HG03095 (cell line): ENCODE data around the gene ARL16.
A peak's percentile ranks its signal among the peaks of the same experiment; 100 is the strongest.

ENCODE experiments used
- ATAC-seq: cut with Tn5 transposase; IDR thresholded peaks from one replicate; pipeline ENCODE4 v1.9.1; 2021; ENCODE audit warnings: moderate library complexity; ENCODE audit not compliant: unreplicated experiment

The ARL16 gene

GRCh38 chr17:81713004-81713555 lies 29.5 kb upstream of the ARL16 start:
- ATAC-seq, result no peak

GRCh38 chr17:81712468-81713003 lies 28.9 kb upstream of the ARL16 start:
- ATAC-seq, result no peak

- ATAC-seq, result no peak
These were observed 28.3 kb upstream of the ARL16 start, which contains the start of gene SLC25A10 for GRCh38 chr17:81711814-81712467. TSS of gene SLC25A10 (plus strand) at chr17:81712284. CDS start at chr17:81712427, 143 bp downstream.

- no peak for ATAC-seq
These were observed 27.1 kb upstream of the ARL16 start for GRCh38 chr17:81710514-81711308.

- ATAC-seq, result no peak
These were observed 25.2 kb upstream of the ARL16 start for GRCh38 chr17:81708739-81709185.

- no peak for ATAC-seq
These were observed 24.4 kb upstream of the ARL16 start for GRCh38 chr17:81707725-81708646.

- ATAC-seq, result no peak
These were observed 23.4 kb upstream of the ARL16 start for GRCh38 chr17:81706757-81707624.

GRCh38 chr17:81706232-81706611 lies 22.6 kb upstream of the ARL16 start:
- no peak for ATAC-seq

- ATAC-seq, result no peak
These were observed 22.1 kb upstream of the ARL16 start for GRCh38 chr17:81705518-81706231.

GRCh38 chr17:81703747-81704654 lies 20.4 kb upstream of the ARL16 start:
- no peak for ATAC-seq

- peak; percentile 68 for ATAC-seq
These were observed 19.5 kb upstream of the ARL16 start, which contains the start of gene MRPL12 for GRCh38 chr17:81702934-81703746. TSS of gene MRPL12 (plus strand) at chr17:81703367. CDS start at chr17:81703502, 135 bp downstream.

- ATAC-seq, result no peak
These were observed 17.9 kb upstream of the ARL16 start for GRCh38 chr17:81701288-81702071.

GRCh38 chr17:81700353-81701287 lies 17.0 kb upstream of the ARL16 start:
- ATAC-seq, result no peak

- no peak for ATAC-seq
These were observed 13.9 kb upstream of the ARL16 start for GRCh38 chr17:81697261-81698044.
